Endometrial microvascular endothelial cells (primary cell): ENCODE data around the gene CPS1. TPM values are rescaled to one million over a fixed set of nuclear protein-coding genes. Genes with fewer than 3 reads are reported as not detected.

Experiments
- in situ Hi-C: cut with HindIII; loops from 2 replicates; pipeline ENCODE4 v1.10.0; 2017; ENCODE audit warnings: low sequenced_read_pairs, low pct_unique_long_range_greater_than_20kb; ENCODE audit errors: inconsistent ontology term
- total RNA-seq: library from RNA; depleted of rRNA; stranded (reverse); fragments of >200 nt; gene quantifications from one replicate; pipeline ENCODE4 v1.2.3, GENCODE V29; 2015; ENCODE audit errors: inconsistent ontology term

CPS1 gene
- total RNA-seq: 1.1 TPM

DNA sequence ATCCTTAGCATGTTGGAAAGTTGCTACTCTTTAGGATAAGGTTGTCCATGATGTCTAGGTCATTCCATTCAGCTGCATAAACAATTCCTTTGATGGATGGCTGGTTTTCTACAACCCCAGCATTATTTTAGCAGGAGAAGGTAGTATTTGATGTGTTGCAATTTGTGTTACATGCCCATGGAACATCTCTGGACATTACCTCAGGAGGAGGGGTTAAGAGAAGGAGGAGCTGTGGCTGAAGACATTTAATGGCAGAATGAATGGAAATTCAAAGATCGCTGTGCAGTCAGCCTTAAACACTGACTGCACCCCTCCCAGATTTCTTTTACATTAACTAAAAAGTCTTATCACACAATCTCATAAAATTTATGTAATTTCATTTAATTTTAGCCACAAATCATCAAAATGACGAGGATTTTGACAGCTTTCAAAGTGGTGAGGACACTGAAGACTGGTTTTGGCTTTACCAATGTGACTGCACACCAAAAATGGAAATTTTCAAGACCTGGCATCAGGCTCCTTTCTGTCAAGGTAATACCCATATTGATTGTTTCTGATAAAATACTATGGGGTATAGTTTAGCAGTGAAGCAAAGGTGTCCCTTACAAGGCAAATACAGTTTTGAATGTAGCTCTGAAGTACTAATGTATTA lies at the start of gene CPS1:
TSS of gene CPS1 (plus strand) at position 271 of the 652 bp plus-strand sequence. CDS start at position 406, 135 bp downstream.
- in situ Hi-C loops: no loop called here

DNA sequence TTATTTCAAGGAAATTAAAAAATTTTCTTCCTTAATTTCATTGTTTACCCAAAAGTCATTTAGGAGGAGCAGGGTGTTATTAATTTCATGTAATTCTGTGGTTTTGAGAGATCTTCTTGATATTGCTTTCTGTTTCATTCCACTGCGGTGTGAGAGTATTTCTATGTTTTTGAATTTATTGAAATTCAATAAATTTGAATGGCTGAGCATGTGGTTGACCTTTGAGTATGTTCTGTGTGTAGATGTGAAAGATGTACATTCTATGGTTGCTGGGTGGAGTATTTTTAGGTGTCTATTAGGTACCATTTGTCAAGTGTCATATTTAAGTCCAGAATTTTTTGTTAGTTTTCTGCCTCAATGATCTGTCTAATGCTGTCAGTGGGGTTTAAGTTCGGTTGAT lies 40.5 kb upstream of the CPS1 start:
- in situ Hi-C loops: no loop called here

DNA sequence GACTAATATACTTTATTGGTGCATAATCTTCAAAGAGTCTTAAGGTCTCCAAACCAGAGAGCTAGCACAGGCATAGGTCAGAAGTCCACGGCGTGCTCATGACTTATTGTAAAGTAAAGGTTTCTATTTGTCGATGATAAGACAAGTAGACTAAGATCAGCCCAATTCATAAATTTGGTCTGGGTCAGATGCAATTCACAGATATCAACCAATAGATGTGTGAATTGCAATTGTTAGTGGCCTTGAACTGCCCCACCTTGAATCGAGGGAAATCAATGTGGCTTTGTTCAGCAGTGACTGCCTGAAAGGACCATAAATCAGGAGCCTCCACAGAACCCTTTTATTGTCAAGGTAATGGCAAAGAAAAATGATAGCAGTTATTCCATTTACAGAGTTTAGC lies 39.1 kb upstream of the CPS1 start:
- in situ Hi-C loops: no loop called here

DNA sequence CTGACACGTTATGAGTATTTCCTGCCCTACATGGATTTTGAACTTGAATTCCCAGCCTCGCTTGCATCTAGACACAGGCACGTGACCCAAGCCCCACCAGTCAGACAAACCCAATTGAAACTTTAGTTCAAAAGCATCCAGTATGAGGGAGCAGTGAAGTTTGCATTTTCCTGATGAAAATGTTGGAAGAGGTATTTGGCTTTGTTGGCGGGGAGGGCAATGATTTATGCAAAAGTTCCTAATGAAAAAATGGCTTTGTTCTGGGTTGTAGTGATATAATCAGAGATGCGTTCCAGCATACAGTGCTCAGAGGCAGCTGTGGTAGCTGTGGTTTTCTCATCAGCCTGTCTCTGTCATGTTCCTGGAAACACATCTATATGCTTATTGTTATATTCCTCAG lies 36.8 kb upstream of the CPS1 start:
- in situ Hi-C loops: no loop called here

DNA sequence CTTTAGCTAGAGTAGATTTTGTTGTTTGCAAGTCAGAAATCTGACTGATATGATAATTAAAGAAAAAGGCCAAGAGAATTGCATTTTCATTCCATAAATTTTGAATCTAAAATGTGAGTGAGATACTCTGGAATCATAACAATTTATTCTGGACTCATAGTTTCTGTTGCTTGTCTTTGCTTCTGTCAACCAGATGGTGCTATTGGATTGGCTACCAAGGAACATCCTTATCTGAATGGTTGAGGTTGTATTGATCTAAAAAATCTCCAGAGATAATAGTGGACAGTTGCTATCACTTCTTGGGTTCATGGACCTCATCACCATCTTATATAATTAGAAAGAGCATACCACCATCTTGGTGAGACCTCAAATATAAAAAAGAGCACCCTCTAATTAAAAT lies 34.0 kb upstream of the CPS1 start:
- in situ Hi-C loops: no loop called here

DNA sequence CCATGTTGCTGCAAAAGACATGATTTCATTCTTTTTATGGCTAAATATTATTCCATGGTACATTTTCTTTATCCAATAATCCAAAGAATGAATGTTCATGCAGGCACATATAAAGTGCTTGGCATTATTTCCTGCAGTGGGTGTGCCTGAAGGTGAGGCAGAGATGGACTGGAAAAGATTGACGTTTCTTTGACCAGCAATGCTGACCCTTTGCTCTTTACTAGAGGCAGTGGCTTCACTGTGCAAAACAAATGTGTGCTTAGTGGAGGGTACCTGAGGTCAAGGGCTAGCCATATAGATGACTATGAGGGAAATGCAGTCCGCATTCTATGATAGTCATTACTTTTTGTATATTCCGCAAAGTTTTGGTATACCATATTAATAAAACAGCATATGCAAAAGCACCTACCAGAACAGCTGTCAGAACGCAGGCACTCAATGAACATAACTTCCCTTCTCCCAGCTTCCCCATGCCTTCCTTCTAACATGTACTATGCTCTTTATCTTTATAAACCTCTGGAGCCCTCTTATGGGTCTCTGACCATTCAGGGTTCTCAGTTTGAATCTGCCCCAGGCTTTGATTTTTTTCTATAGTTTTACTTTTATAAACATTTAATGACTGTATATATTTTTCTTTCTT lies 32.6 kb upstream of the CPS1 start:
- in situ Hi-C loops: no loop called here

DNA sequence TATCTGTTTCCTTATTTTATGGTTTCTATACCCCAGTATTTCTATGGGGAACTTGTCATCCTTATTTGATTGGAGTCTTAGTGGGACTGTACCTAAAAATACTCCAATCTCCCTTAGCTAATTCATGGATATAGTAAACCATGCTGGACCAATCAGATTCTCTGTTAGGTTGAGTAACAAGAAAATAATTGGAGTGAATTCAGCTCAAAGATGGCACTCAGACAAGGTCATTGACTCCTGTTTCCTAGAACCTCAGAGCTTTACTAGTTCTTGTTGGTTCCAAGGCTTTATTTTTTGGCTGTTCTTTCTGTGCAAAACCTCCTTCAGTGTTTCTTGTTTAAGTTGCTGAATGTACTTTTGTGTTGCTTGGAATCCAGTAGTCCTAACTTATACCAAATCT lies 31.9 kb upstream of the CPS1 start:
- in situ Hi-C loops: no loop called here

DNA sequence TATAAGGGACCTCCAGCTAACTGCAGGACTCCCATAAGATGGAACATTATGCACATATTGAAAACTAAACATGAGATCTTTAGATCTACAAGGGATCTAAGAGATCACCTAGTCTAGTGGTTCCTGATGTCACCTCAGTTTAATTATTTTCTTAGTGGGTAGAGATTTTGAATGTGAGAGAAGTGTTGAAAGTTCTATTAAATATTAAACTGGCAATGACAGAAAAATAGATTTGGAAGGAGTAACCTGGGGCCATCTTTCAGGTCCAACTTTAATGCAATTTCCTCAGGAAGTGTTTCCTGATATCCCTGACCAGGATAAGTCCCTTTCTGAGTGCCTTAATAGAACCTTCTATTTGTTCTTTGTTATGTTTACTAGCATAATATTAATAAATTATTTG lies 29.1 kb upstream of the CPS1 start:
- in situ Hi-C loops: no loop called here

DNA sequence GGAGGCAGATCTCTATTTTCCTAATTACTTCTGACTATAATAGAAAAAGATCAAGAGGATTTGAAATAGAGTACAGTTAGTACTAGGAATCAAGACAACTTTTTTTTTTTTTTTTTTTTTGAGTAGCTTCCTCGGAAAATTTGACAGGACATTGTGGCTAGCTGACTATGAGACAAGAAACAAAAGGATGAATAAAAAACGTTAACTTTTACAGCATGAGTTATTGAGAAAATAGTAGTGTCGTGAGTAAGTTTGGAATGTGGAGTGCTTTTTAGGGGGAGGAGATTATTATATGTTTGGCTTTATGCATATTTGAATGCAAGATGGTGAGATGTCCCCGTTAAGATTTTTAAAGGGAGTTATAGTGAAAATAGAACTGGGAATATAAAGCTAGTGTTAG lies 27.7 kb upstream of the CPS1 start:
- in situ Hi-C loops: no loop called here

DNA sequence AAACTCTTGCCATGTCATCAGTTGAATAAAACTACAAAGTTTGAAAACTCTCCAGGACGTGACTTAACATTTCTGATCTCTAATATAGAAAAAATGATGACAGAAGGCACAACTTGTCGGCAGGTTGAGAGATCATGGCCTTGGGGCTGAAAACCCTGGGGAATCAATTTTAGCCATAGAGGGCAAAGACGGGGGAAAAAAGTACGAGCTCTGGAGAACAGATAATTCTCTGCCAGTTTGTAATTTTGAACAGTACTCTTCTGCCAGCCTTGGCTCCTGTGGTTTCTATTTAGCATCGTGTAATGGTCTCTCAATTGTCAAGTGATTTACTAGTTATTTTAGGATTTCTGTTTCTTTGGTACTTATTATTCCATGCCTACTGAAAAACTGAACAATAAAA lies 25.3 kb upstream of the CPS1 start:
- in situ Hi-C loops: no loop called here

DNA sequence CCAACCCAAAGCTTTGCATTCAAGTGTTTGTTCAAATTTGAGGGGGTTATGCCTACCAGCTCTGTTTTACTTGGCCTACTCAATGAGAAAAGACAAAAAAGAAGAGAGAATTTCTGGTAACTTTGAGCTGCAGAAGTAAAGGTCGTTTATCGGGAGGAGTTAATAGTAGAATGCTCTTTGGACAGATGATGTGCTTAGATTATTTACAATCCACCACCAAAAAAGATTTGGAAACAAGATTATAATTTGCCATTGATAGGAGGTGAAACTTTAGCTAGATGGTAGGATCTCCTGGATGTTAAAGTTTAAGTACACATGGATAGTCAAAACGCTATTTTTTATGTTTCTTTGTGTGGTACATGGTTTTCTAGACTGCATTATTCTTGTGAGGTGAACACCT lies 24.9 kb upstream of the CPS1 start:
- in situ Hi-C loops: no loop called here

DNA sequence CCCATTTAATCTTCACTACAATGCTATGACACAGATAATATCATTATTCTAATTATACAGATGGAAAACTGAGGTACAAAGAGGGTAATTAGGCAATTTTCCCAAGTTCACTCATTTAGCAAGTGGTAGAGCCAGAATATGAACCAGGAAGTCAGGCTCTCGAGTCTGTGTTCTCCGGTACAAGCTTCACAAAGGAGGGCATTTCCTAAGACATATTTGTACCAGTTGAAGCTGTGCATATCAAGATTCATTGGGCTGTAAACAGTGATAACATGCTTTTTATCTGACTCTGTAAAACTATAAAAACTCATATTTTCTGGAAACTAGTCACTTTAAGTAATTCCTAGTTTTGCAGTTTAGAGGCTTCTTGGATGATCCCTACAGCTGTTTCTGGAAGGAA lies 23.0 kb upstream of the CPS1 start:
- in situ Hi-C loops: no loop called here

DNA sequence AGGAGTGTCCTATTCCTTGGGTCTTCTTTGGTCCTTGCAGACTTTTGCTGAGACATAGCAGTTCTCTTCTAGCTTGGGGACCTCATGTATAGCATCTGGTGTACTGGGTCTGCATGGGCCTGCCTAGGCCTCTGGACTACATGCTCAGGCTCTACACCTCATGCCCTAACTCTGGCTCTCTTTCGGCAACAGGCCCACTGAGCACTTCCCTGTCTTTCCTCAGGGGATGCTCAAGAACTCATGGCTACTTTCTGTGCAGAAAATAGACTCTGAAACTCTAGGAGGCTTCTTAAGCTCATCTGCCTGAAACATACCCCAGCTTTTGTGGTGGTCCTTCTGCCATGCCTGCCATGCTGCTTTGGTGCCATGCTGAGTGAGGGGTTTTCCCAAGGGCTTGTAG lies 21.5 kb upstream of the CPS1 start:
- in situ Hi-C loops: no loop called here

DNA sequence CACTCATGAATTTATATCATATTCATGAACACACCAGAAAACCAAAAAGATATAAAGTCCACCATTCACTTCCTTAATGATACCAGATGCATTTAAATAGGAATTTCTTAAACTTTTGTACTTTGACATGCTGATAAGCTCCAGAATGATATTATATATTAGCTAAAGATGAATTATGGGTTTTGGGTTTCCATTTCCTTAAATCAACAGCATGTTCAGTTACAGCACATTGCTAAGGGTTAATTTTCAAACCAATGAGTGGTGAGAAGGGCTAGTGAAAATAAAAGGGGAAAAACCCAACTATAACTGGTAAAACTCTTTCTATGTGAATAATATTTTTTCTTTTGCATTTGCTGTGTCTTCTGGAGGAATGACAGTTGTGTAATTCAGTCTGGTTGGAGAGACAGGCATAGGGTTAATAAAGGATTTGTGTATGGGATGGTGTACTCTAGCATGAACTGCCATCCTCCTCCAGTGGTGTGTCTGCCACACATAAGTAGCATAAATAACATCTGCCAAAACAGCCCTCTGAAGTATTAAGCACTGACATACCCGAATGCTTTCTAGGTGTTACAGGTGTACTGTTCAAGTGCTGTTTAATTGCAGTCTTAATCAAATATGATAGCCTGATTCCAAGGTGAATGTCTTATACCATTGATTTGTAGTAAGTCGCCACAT lies 19.3 kb upstream of the CPS1 start:
- in situ Hi-C loops: no loop called here

DNA sequence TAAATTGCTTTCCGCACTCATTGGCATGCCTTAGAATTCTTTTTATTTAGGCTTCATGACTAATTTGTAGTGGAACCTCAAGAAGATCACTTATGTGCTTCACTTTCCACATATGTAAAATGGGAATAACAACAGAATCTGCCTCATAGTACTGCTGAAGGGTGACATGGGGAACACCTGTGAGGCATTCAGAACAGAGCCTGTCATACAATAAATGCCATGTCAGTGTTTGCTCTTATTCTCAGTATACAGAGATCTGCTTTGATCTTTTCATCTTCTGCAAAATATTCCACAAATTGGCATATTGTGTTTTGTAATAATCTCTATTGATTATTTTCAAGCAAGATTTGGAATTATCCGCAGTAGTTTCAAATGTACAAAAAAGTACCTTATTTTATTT lies 17.4 kb upstream of the CPS1 start:
- in situ Hi-C loops: no loop called here

DNA sequence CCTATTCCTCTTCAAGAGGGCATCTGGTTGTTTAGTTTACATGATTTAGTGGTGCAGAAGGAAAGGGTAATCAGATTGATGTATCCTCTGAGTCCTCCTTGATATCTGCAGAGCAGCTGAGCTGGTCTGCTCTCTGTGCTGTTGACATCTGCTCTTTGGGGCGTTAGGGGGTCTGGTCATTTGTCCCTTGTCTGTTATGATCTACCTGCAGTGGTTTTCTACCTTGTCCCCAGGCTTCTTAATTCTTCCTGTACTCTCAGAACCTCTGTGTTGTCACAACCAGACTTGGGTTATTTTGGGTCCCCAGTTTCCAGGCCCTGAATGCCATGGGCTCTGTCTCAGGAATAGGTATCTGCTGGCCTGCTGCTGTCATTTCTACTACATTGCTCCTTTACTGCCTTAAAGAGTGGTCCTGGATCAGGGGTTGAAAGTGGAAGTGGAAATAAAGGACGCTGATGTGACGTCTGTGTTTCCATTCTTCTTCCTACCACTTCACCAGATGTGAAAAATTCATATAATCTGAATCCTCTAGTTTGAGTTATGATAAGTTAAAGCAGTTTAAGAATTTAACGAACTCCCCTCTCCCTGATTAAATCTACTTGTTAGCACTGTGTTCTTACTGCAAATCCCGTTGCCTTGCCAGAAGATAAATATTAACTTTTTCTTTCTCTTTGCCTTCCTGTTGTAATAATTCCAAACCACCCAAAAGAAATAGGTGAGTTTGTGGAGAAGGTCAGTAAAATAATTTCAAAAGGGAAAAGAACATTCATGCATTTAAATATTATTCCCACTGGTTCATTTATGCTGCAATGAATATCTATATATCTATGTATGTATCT lies 16.6 kb upstream of the CPS1 start:
- in situ Hi-C loops: no loop called here

DNA sequence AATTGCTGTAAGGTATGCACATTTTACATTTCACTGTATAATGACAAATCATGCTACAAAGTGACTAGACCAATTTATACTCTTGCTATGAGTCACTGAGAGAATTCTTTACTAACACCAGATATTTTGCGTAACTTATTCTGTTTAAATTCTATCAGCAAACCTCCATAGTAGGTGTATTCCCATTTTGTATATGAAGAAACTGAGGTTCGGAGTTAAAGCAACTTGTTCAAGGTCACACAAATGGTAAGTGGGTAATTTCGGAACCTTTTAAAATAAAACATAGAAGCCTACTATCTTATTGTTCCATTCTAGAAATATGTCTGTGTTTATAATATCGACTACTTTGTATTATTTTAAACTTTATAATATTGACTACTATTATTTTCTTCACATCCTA lies 15.9 kb upstream of the CPS1 start:
- in situ Hi-C loops: no loop called here

DNA sequence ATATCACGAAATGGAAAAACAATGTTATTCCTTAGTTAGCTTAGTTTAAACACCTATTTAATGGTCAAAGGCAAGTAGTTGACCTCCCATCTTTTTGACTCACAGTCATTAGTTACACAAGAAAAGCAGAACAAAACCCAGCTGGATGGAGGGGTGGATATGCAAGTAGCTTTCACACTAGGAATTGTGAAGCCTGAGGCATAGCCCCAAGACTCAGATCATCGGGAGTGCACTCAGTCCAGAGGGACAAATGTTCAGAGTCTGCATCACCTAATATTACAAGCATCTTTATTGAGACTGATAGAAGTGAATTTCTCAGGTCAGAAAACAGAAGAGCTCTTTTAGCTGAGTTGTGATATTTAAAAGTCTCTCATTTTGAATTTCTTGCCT lies 15.5 kb upstream of the CPS1 start:
- in situ Hi-C loops: no loop called here

DNA sequence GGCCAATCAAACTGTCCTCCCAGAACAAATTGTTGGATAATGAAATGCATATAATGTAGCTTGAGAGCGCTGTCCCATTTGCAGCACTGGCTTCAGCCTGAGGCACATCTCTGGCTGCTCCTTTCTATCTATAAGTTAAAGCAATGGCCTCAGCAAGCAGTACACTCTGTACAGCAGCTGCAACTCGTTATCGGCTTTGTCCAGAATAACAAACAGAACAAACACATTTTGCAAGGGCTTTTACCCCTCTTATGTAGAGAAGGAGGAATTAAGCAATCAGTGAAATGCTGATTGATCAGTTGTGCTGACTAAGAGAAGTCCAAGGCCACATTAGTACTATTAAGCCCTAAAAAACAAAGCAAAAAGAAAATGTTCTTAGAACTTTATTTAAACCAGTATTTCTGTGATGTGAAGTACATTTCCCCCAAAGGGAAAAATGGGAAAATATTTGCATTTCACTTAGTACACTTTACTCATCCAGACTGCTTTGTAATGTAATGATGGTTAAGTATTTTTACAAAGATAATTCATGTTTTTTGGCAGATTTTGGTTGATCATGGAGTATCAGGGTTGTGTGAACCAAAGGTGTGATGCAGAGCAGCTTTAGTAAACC lies 15.0 kb upstream of the CPS1 start:
- in situ Hi-C loops: no loop called here
